H1 (cell line): Measurements from ENCODE around the gene VEZT. TPM values are rescaled to one million over a fixed set of nuclear protein-coding genes. Genes with fewer than 3 reads are reported as not detected.

Experiments
- CTCF ChIA-PET: fragments of 300-600 bp; sonication (Branson Sonifier 250); formaldehyde crosslinking; loops from one replicate; lab custom pipeline; 2021; ENCODE audit not compliant: partially characterized antibody; lab: Charles Lee
- POLR2A ChIA-PET: fragments of 300-600 bp; sonication (Branson Sonifier 250); formaldehyde crosslinking; loops from one replicate; lab custom pipeline; 2021; ENCODE audit warnings: inconsistent platforms; ENCODE audit not compliant: partially characterized antibody; lab: Charles Lee
- DNase-seq, 2 experiments: peaks; one replicate each; pipeline versions ENCODE4 v3.0.0 to v3.0.0-alpha.2; 2010 to 2022; ENCODE audit warnings: low spot score in 2 of 2, low read depth in 1 of 2, mixed read lengths in 1 of 2
- FAIRE-seq: peaks from 2 replicates; lab custom pipeline; 2011; peaks lifted over from hg19 to GRCh38; lab: Jason Lieb, UNC
- H2AFZ ChIP-seq: 2 replicates; pipeline ENCODE4 v1.8.1; 2012; ENCODE audit warnings: low read length, inconsistent platforms
- H2AK5ac ChIP-seq: 2 replicates; pipeline ENCODE4 v1.6.1; 2013; ENCODE audit warnings: low read depth, low read length
- H2BK120ac ChIP-seq: replicated peaks from 2 replicates; pipeline ENCODE3; 2013; ENCODE audit warnings: low read depth, low read length, inconsistent platforms
- H2BK12ac ChIP-seq: 2 replicates; pipeline ENCODE4 v1.6.1; 2013; ENCODE audit warnings: low read depth, low read length
- H2BK15ac ChIP-seq: 2 replicates; pipeline ENCODE4 v1.6.1; 2013; ENCODE audit warnings: low read length
- H2BK20ac ChIP-seq: 2 replicates; pipeline ENCODE4 v1.6.1; 2013; ENCODE audit warnings: low read length
- H2BK5ac ChIP-seq: 2 replicates; pipeline ENCODE4 v1.6.1; 2013; ENCODE audit warnings: low read depth, low read length
- H3K14ac ChIP-seq: 2 replicates; pipeline ENCODE4 v1.6.1; 2013; ENCODE audit warnings: inconsistent platforms; ENCODE audit not compliant: insufficient read length
- H3K18ac ChIP-seq: 2 replicates; pipeline ENCODE4 v1.6.1; 2013; ENCODE audit warnings: low read length; ENCODE audit errors: extremely low read depth
- H3K23ac ChIP-seq: 2 replicates; pipeline ENCODE4 v1.6.1; 2013; ENCODE audit warnings: inconsistent platforms; ENCODE audit not compliant: insufficient read length
- H3K23me2 ChIP-seq: 2 replicates; pipeline ENCODE4 v1.6.1; 2013; ENCODE audit warnings: low read depth, low read length
- H3K27ac ChIP-seq: 2 replicates; pipeline ENCODE4 v1.6.1; 2011; ENCODE audit warnings: low read depth, low read length, inconsistent platforms
- H3K27me3 ChIP-seq, 4 experiments: replicated peaks in 1 of 4; 1 replicate in 1 of 4; 2 replicates in 3 of 4; pipeline versions ENCODE4 v1.6.1 to v1.8.1; 2011 to 2013; ENCODE audit warnings: low read length in 3 of 4, mild to moderate bottlenecking in 3 of 4, inconsistent platforms in 2 of 4, mixed read lengths in 2 of 4, moderate library complexity in 1 of 4; ENCODE audit not compliant: control insufficient read depth in 3 of 4, insufficient read depth in 3 of 4; ENCODE audit errors: extremely low read depth in 1 of 4
- H3K36me3 ChIP-seq, 4 experiments: 2 replicates each; pipeline versions ENCODE4 v1.6.1 to v1.8.1; 2011 to 2013; ENCODE audit warnings: mild to moderate bottlenecking in 4 of 4, low read length in 3 of 4, moderate library complexity in 2 of 4, control low read depth in 1 of 4, inconsistent platforms in 1 of 4; ENCODE audit not compliant: insufficient read depth in 4 of 4, control insufficient read depth in 2 of 4
- H3K4ac ChIP-seq: replicated peaks from 2 replicates; pipeline ENCODE3; 2013; ENCODE audit warnings: low read length, low read depth, mixed read lengths, inconsistent platforms; ENCODE audit not compliant: insufficient read length
- H3K4me1 ChIP-seq, 4 experiments: replicated peaks in 1 of 4; 1 replicate in 1 of 4; 2 replicates in 3 of 4; pipeline versions ENCODE4 v1.6.1 to v1.8.1; 2011 to 2013; ENCODE audit warnings: low read length in 3 of 4, inconsistent platforms in 2 of 4, mixed read lengths in 1 of 4; ENCODE audit not compliant: insufficient read depth in 4 of 4, control insufficient read depth in 3 of 4
- H3K4me2 ChIP-seq, 2 experiments: 2 replicates each; pipeline versions ENCODE4 v1.6.1 to v1.8.1; 2011 to 2013; ENCODE audit warnings: low read depth in 2 of 2, low read length in 2 of 2, control low read depth in 1 of 2, inconsistent platforms in 1 of 2, mild to moderate bottlenecking in 1 of 2; ENCODE audit not compliant: insufficient read depth in 1 of 2
- H3K4me3 ChIP-seq, 4 experiments: fragments of 200-600, 300-600 bp in 1 of 4; sonication (generic), shearing (Covaris generic), sonication (Bioruptor Twin) in 1 of 4; 2 replicates each; pipeline versions ENCODE4 v1.5.1 to v1.8.1; 2011 to 2016; ENCODE audit warnings: low read length in 4 of 4, low read depth in 3 of 4, control low read depth in 2 of 4, inconsistent platforms in 2 of 4, mild to moderate bottlenecking in 2 of 4, mixed read lengths in 1 of 4, moderate library complexity in 1 of 4; ENCODE audit not compliant: insufficient read depth in 2 of 4; ENCODE audit errors: extremely low read depth in 1 of 4
- H3K56ac ChIP-seq: replicated peaks from 2 replicates; pipeline ENCODE3; 2013; ENCODE audit warnings: low read depth, mild to moderate bottlenecking, mixed read lengths, low read length, inconsistent platforms; ENCODE audit not compliant: insufficient read length
- H3K79me1 ChIP-seq: 2 replicates; pipeline ENCODE4 v1.6.1; 2013; ENCODE audit warnings: low read depth, low read length, control low read depth
- H3K79me2 ChIP-seq, 2 experiments: 2 replicates each; pipeline versions ENCODE4 v1.6.1 to v1.8.1; 2012 to 2013; ENCODE audit warnings: low read length in 2 of 2, mild to moderate bottlenecking in 2 of 2, inconsistent platforms in 1 of 2; ENCODE audit not compliant: insufficient read depth in 2 of 2, control insufficient read depth in 1 of 2
- H3K9ac ChIP-seq, 4 experiments: replicated peaks in 1 of 4; 1 replicate in 1 of 4; 2 replicates in 3 of 4; pipeline versions ENCODE4 v1.6.1 to v1.8.1; 2011 to 2013; ENCODE audit warnings: low read depth in 3 of 4, low read length in 3 of 4, control low read depth in 2 of 4, mild to moderate bottlenecking in 2 of 4, moderate library complexity in 2 of 4, inconsistent platforms in 1 of 4; ENCODE audit errors: extremely low read depth in 1 of 4
- H3K9me3 ChIP-seq, 2 experiments: 2 replicates each; pipeline versions ENCODE4 v1.6.1 to v1.8.1; 2012 to 2013; ENCODE audit warnings: mild to moderate bottlenecking in 2 of 2, moderate library complexity in 2 of 2, control low read depth in 1 of 2, inconsistent platforms in 1 of 2, low read depth in 1 of 2, low read length in 1 of 2, mixed read lengths in 1 of 2; ENCODE audit not compliant: insufficient read depth in 2 of 2
- H4K20me1 ChIP-seq, 2 experiments: replicated peaks in 1 of 2; 2 replicates each; pipeline versions ENCODE3 to v1.8.1; 2011 to 2013; ENCODE audit warnings: inconsistent platforms in 2 of 2, low read length in 2 of 2, mild to moderate bottlenecking in 1 of 2; ENCODE audit not compliant: insufficient read depth in 2 of 2, control insufficient read depth in 1 of 2
- H4K5ac ChIP-seq: 2 replicates; pipeline ENCODE4 v1.6.1; 2013; ENCODE audit warnings: low read length, low read depth, mixed read lengths, inconsistent platforms; ENCODE audit not compliant: insufficient read length
- H4K8ac ChIP-seq: 2 replicates; pipeline ENCODE4 v1.8.0; 2013; ENCODE audit warnings: mild to moderate bottlenecking, moderate library complexity, low read length, inconsistent platforms; ENCODE audit not compliant: insufficient read depth; ENCODE audit errors: extremely low read depth
- H4K91ac ChIP-seq: replicated peaks from 2 replicates; pipeline ENCODE3; 2013; ENCODE audit warnings: low read length, mixed read lengths, inconsistent platforms; ENCODE audit not compliant: insufficient read length
- EGR1 ChIP-seq: IDR thresholded peaks from 2 replicates; pipeline ENCODE4 v1.6.1; 2011; ENCODE audit warnings: low read depth, low read length, borderline replicate concordance
- MAFK ChIP-seq: IDR thresholded peaks from 2 replicates; pipeline ENCODE4 v1.6.1; 2012; ENCODE audit warnings: low read depth, mild to moderate bottlenecking, improper control_type of control experiment, low read length
- RAD21 ChIP-seq, 2 experiments: IDR thresholded peaks in 1 of 2; conservative IDR thresholded peaks in 1 of 2; 2 replicates each; pipeline ENCODE4 v1.6.1; 2011; ENCODE audit warnings: low read depth in 2 of 2, low read length in 2 of 2, improper control_type of control experiment in 1 of 2, inconsistent platforms in 1 of 2, mild to moderate bottlenecking in 1 of 2, moderate library complexity in 1 of 2
- RNF2 ChIP-seq: fragments of 200-900, 300-1000 bp; sonication (generic); IDR thresholded peaks from 2 replicates; pipeline ENCODE4 v1.7.1; 2016; ENCODE audit warnings: borderline replicate concordance, low read depth, mild to moderate bottlenecking, antibody characterized with exemption, low read length; ENCODE audit not compliant: poor library complexity, severe bottlenecking; ENCODE audit errors: missing control alignments
- SP1 ChIP-seq: IDR thresholded peaks from 2 replicates; pipeline ENCODE4 v1.6.1; 2011; ENCODE audit warnings: low read depth, low read length
- ZNF274 ChIP-seq: IDR thresholded peaks from 2 replicates; pipeline ENCODE4 v1.7.0; 2012; ENCODE audit warnings: low read length, borderline replicate concordance; ENCODE audit errors: extremely low read depth
- WGBS, 2 experiments: shearing (Covaris generic) in 1 of 2; methylation state at CpG; one replicate each; pipeline versions ENCODE4 v1.1.6 to v1.1.7; 2013 to 2015; ENCODE audit warnings: low lambda C conversion rate in 2 of 2, mixed read lengths in 2 of 2, inconsistent platforms in 1 of 2, low coverage in 1 of 2, missing lambda C conversion rate in 1 of 2; ENCODE audit not compliant: insufficient replicate concordance in 2 of 2, insufficient coverage in 1 of 2, insufficient read length in 1 of 2; ENCODE audit errors: extremely low coverage in 1 of 2, missing lambda C conversion rate in 1 of 2; 5-methylcytosine and 5-hydroxymethylcytosine counted together
- polyA plus RNA-seq, 7 experiments: library from polyadenylated mRNA; depleted of rRNA in 3 of 7; stranded (reverse) in 5 of 7; unstranded in 2 of 7; fragments of >200 nt in 5 of 7; fragments of 200-250 nt in 2 of 7; gene quantifications; 1 replicate in 5 of 7; 2 replicates in 1 of 7; 4 replicates in 1 of 7; pipeline versions ENCODE4 v1.2.1 to v1.2.3, GENCODE V29; 2011 to 2013; ENCODE audit warnings: missing spikeins in 2 of 7, mixed read lengths in 2 of 7
- total RNA-seq: library from RNA; stranded (reverse); fragmentation: NEBNext Ultra II Directional; extraction: Animal tissue kit (Norgen Biotek cat#: 25700); gene quantifications from 2 replicates; pipeline ENCODE4 v1.2.1, GENCODE V29; 2021
- TF ChIP-seq, protein P1 (sequence below): IDR thresholded peaks from 2 replicates; pipeline ENCODE4 v1.6.1; 2012; ENCODE audit warnings: inconsistent platforms
- TF ChIP-seq, protein P2 (sequence below): IDR thresholded peaks from 2 replicates; pipeline ENCODE4 v1.6.1; 2011; ENCODE audit warnings: low read length, improper control_type of control experiment

Gene VEZT
- total and polyA plus RNA-seq, 2 of the 8 experiments (the other 6 are each of a cell fraction or from before 2014, with no cell fraction given), result 44.0 to 56.1 TPM

DNA sequence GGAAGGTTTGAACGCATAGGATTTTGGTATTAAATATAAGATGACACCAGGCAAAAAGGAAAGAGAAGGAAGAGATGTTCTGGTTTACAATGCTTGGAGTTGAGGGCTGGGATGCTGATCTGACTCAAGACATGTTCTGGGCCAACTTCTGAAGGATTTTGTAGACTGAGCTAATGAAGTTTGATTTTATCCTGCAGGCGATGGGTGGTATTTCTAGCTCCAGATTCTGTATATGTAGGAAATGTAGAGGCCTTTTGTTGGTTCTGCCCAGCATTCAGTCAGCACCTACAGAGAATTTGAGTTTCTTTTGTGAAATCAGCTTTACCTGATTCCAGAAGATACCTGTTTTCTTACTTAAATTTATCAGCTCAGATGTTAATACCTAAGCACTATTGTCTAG lies 48.2 kb downstream of the VEZT start:
- H2BK12ac ChIP-seq, result no peak overlapping the region
- ChIA-PET POLR2A (interaction anchor here (1.2 kb wide), 1 partner anchor 9 kb away, joined by 3 read pairs; no protein-coding TSS in a partner anchor), CTCF (interaction anchor here (1.1 to 1.7 kb wide), 3 partner anchors 12 to 70 kb away, joined by 3 to 5 read pairs (median 4); no protein-coding TSS in a partner anchor)
- H3K14ac ChIP-seq, result no peak overlapping the region
- no peak overlapping the region for H2BK5ac ChIP-seq
- no peak overlapping the region for H2BK20ac ChIP-seq
- DNase-seq, result no peak
- no peak overlapping the region for H4K8ac ChIP-seq
- H3K4me3 ChIP-seq, result no peak overlapping the region
- H4K20me1 ChIP-seq, result no peaks in the 10 kb centered on the region
- no peak overlapping the region for H4K91ac ChIP-seq
- 89% methylated on average over 2 of the region's 2 CpGs; no CpG with 5 or more reads in 1 of the 2 experiments for WGBS, 2 experiments
- no peak overlapping the region for H2AK5ac ChIP-seq
- no peak overlapping the region for H3K4ac ChIP-seq
- no peak overlapping the region for H4K5ac ChIP-seq
- H3K79me1 ChIP-seq, result no peaks in the 10 kb centered on the region
- no peak overlapping the region for H3K27ac ChIP-seq
- no peak overlapping the region for H2BK15ac ChIP-seq
- no peaks in the 10 kb centered on the region for H3K4me1 ChIP-seq
- H2BK120ac ChIP-seq, result no peak overlapping the region
- H3K4me2 ChIP-seq, result no peak overlapping the region
- no peaks in the 10 kb centered on the region for H3K9me3 ChIP-seq
- H2AFZ ChIP-seq, result no peak overlapping the region
- H3K18ac ChIP-seq, result no peak overlapping the region
- H3K79me2 ChIP-seq, result no peaks in the 10 kb centered on the region
- H3K27me3 ChIP-seq, result no peaks in the 10 kb centered on the region
- no peak overlapping the region for H3K56ac ChIP-seq
- peaks cover 2 to 41% (median 12%) of the 10 kb centered on the region in 4 experiments; a peak in 6 of 8 replicates for H3K36me3 ChIP-seq
- no peak overlapping the region for H3K9ac ChIP-seq
- no peak for FAIRE-seq
- H3K23me2 ChIP-seq, result no peaks in the 10 kb centered on the region
- H3K23ac ChIP-seq, result no peak overlapping the region
- TF ChIP-seq EGR1, result no peak
- TF ChIP-seq, protein P1, sequence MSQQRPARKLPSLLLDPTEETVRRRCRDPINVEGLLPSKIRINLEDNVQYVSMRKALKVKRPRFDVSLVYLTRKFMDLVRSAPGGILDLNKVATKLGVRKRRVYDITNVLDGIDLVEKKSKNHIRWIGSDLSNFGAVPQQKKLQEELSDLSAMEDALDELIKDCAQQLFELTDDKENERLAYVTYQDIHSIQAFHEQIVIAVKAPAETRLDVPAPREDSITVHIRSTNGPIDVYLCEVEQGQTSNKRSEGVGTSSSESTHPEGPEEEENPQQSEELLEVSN, result no peak
- no peak for TF ChIP-seq SP1
- no peak for TF ChIP-seq ZNF274
- no peak for TF ChIP-seq MAFK
- TF ChIP-seq, protein P2, sequence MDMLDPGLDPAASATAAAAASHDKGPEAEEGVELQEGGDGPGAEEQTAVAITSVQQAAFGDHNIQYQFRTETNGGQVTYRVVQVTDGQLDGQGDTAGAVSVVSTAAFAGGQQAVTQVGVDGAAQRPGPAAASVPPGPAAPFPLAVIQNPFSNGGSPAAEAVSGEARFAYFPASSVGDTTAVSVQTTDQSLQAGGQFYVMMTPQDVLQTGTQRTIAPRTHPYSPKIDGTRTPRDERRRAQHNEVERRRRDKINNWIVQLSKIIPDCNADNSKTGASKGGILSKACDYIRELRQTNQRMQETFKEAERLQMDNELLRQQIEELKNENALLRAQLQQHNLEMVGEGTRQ, result no peak
- no peak for TF ChIP-seq RNF2
- 0 out of 4 replicates have a peak, but pooled peaks of 1 of the 2 experiments have one; percentile 11 for TF ChIP-seq RAD21 (IDR thresholded peaks at IDR 0.05 in 1 of 2, conservative IDR thresholded peaks at IDR 0.05 in 1 of 2; ENCODE audit: low read depth in 2 of 2, low read length in 2 of 2)
